Fibroblast of skin of right quadriceps (primary cell): ENCODE measurements around the gene MBP.
"Not testable (repeated sequence)": the region's sequence is repeated elsewhere in the genome, so short reads cannot be mapped to it uniquely, and the experiment has no call there.

ENCODE experiments used
- DNase-seq: peaks from one replicate; pipeline ENCODE4 v3.0.0-alpha.2; 2013

The MBP gene

DNA sequence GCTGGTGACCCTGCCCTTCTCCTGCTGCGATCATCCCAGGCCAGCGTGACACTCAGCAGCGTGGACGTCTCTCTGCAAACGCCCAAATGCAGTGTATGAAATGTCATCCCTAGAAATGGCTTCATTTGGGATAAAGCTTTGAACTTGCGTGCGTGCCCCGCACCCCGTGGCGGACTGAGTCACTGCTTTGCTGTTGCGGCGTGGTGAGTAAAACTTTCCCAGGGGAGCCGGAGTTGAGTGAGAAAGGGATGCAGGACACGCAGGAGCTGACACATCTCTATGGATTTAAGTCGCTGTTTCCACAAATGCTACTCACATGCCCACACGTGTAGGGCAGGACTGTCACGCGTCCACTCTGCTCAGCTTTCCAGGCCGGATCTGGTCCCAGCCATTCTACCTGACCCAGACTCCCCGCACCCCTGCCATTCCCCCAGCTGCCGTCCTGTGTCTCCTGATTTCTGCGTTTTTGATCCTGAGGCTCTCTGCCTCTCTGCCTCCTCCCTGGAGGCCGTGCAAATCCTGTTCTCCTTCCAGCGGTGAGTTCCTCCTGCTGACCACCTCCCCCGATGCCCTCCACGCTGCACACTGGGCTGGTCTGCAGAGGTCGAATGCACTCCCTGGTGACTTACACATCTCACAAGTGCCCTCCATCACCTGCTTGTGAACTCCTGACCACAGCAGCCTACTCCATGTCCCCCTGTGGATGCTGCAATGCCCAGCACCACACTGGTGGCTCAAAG lies 88.9 kb downstream of the MBP start:
- no peak for DNase-seq

DNA sequence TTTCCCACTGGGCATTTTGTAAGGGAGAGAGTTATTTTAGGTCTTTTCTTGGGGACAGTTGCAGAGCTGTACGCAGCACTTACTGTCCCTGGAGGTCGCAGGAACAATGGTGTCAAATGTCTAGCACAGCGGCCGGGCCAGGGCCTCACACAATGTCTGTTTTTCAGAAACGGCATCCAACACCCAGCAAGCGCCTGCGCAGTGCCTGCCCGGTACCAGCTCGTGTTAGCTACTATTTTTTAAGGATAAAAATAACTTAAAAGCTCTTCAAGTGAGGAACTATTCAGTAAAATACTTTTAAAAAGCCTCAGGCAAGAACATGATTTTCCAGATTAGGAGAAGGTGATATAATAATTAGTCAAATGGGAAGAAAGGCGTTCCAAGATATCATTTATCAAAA lies 90.0 kb downstream of the MBP start:
- no peak for DNase-seq

- no peak for DNase-seq
Observed at GRCh38 chr18:77039196-77040130, 93.1 kb downstream of the MBP start.

DNA sequence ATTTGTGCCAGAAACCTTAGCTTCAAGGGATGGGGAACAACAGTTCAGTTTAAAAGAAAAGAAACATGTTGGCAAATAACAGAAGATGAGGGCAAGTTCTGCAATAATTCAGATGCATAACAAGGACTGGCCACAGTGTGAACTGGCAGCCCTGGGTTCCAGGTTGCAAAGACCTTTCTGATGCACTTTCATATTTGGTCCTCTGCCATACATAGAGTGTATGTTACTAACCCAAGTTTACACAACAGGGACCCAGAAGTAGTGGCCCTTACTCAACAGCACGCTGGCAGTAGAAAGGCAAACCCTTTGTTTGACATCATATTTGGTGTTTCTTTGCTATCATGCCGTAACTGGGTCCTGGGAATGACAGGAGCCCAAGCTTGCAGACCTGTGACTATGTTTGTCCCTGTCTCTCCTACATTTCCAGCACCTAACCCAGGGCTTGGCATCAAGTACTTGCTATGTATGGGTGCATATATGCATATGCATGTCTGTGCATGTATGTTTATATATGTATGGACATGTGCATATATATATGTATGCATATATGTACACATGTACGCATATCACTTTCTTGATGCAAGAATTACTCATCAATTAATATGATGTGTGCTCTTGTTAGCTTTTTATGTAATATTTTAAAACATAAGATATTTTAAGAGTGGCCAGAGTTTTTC lies 94.3 kb downstream of the MBP start:
- DNase-seq: no peak

GRCh38 chr18:77037567-77037966 lies 95.0 kb downstream of the MBP start:
- DNase-seq: no peak

- DNase-seq: no peak
Observed at GRCh38 chr18:77035380-77036187, 97.0 kb downstream of the MBP start.

DNA sequence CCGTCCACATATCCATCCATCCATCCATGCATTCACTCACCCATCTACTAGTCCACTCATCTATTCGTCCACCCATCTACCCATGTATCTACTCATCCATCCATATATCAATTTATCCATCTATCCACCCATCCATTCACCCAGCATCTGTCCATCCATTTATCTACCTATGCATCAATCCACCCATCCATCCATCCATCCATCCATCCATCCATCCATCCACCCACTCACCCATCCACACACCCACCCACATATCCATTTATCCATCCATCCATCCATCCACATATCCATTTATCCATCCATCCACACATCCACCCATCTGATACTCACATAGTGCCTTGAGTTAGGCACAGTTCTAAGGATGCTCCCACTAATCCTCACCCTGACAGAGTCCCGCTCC lies 99.0 kb downstream of the MBP start:
- no peak for DNase-seq

DNA sequence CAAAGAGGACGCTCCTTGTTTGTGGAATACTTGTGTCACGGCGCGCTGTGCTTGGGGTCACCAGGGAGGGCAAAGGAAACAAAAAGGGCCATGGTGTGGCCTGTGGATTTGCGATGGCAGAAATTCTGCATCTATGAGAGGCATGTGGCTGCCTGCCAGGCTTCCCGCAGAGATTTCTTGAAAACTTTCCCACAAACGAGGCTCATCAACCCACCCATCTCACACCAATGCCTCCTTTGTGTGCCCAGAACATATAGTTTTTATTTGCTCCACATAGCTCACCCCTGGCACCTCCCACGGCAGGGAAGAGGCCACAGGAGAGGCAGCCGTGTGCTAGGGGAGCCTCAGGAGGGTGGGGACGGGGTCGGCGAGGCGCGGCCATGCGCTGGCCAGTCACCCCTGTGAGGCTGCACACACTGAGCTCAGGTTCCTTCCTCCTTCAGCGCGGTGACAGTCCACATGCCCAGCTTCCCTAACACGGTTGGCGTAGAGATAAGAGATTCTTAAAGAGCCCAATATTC lies 100.3 kb downstream of the MBP start:
- DNase-seq: no peak

GRCh38 chr18:77031662-77032061 lies 100.9 kb downstream of the MBP start:
- no peak for DNase-seq

GRCh38 chr18:77030201-77030600 lies 102.4 kb downstream of the MBP start:
- DNase-seq: no peak

DNA sequence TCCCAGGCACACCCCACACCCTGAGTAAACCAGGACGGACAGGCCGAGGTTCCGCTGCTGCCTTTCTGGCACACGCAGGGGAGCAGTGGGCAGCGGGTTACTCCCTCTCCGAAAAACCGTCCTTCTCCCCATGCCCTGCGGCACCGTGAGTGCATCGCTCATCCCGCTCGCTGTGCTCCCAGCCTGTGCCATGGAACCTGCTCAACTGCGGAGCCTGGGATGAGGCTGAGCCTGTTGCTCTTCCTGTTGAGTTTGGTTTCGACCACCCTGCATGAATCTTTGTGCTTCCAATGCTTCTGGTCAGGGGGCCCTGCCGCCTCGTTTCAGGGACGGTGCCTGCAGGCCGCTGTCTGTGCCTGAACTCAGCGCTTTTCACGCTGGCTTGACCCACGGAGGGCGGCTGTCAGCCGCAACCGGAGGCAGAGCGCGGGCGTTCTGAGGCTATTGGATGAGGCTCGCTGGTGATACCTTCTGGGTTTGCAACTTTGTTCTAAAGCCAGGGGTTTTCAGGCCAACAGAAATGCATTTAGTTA lies 106.7 kb downstream of the MBP start:
- DNase-seq: no peak

GRCh38 chr18:77025123-77025522 lies 107.5 kb downstream of the MBP start:
- no peak for DNase-seq

GRCh38 chr18:77024476-77024875 lies 108.1 kb downstream of the MBP start:
- DNase-seq: no peak

GRCh38 chr18:77023102-77023782 lies 109.3 kb downstream of the MBP start:
- DNase-seq: no peak

- no peak for DNase-seq
Observed at GRCh38 chr18:77022556-77022955, 110.0 kb downstream of the MBP start.

DNA sequence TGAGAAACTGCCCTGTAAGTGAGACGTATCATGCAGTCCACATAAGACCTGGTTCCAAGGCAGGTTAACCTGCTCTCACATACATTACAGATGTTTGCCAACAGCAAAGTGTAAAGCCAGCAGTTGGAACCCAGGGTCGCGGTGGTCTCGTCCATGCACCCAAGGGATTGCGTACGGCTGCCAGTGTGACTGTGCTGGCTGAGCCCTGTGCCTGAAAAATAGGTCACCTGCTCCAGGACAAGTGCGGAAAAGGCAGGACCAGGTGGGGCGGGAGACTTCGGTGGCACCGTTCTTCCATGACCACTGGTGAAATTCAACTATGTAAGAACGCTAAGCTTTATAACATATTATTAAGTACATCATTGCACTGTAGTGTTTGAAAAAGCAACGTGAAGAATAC lies 110.5 kb downstream of the MBP start:
- DNase-seq: no peak

DNA sequence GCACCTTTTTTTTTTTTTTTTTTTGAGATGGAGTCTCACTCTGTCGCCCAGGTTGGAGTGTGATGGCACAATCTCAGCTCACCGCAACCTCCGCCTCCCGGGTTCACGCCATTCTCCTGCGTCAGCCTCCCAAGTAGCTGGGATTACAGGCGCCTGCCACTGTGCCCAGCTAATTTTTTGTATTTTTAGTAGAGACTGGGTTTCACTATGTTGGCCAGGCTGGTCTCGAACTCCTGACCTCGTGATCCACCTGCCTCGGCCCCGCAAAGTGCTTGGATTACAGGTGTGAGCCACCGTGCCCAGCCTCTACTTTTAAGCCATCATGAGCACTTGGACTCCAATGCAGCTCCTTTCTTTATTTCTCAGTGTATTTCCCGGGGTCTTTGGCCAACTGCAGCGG lies 111.1 kb downstream of the MBP start:
- not testable (repeated sequence) for DNase-seq

DNA sequence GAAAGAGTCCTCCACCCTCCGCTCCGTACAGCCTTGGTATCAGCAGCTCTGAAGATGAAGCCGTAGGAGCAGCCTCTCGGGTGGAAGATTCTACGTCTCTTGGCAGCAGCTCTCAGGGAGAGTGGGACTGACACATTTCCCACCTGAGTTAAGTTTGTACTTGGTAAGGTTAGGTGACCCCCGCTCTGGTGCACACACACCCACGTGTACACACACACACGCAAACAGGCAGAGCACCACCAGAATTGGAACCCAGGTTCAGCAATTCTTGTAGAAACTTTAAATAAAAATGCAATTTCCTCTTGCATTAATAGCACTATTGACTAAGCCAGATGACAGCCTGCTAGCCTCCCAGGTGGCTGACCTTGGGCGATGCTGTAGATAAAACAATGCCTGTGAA lies 111.5 kb downstream of the MBP start:
- DNase-seq: no peak

DNA sequence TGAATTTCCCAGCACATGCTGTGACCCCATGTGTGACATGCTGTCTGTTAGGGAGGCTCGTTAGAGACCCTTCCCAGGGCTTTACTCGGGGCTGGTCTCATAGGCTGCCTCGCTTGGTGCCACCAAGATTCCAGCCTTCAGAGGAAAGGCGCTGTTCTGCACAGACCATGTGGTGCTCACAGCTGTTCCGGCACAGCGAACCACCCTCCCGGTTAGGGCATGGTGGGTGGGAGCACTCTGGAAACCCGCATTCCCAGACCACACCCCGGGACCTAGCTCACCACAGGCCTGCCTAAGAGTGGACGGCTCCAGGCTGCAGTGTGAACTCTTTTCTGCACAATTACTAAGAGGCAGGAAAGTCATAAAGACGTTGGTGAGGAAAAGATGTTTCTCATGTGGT lies 112.0 kb downstream of the MBP start:
- no peak for DNase-seq

DNA sequence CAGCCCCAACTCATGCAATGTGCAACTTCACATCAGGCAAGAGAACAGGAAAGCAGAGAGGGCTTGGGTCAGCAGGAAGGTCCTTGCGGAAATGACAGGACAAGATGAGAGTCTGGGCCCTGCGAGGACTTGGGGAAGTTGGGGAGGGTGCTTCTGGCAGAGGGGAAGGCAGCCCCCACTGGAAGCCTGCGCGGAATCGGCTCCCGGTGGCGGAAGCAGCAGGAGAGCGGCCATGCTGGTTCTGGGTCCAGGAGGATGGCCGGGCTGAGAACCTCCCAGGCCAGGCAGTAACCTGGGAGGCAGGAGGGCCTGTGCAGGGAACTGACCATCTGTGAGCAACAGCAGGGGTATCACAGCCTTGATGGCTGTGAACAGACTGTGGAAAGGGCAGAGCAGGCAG lies 112.9 kb downstream of the MBP start:
- no peak for DNase-seq

DNA sequence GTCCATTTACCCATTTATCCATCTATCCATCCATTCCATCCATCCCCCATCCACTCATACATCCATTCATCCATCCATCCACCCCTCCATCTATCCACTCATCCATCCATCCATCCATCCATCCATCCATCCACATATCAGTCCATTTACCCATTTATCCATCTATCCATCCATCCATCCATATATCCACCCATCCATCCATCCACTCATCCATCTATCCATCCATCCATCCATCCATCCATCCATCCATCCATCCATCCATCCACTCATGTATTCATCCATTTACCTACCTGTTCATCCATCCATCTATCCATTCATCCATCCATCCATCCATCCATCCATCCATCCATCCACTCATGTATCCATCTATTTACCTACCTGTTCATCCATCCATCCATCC lies 113.9 kb downstream of the MBP start:
- not testable (repeated sequence) for DNase-seq

- no peak for DNase-seq
Observed at GRCh38 chr18:77017355-77017754, 115.2 kb downstream of the MBP start.
